ENCODE results near the gene WNK1.
A peak's percentile ranks its signal among the peaks of the same experiment; 100 is the strongest.
"Not testable (repeated sequence)": the region's sequence is repeated elsewhere in the genome, so short reads cannot be mapped to it uniquely, and the experiment has no call there.

WNK1 gene
- 337 to 631 (median 414) reads per million in 9 experiments for total RNA-seq

- Mint-ChIP-seq H3K27ac (peak within 1 kb of the TSS in 1 of 2 donors; percentile 96), H3K4me3 (peak within 1 kb of the TSS in 1 of 2 donors; percentile 91), H3K36me3 (ENCODE audit: insufficient read depth) (peaks cover 23% of the 10 kb centered on the region), H3K27me3 (no peaks in the 10 kb centered on the region), H3K4me1 (ENCODE audit: low read depth in 2 of 2) (peaks cover 21 to 31% of the 10 kb centered on the region in 2 donors), H3K9me3 (no peaks in the 10 kb centered on the region)
- DNase-seq (peak; percentile 96), ATAC-seq (replicated peaks) (peak; percentile 66)
These were observed at the start of gene WNK1 for GRCh38 chr12:751999-752694. Gene WNK1 (plus strand): TSS chr12:752579. CDS start chr12:753566, 987 bp downstream.

- no peak overlapping the region for H3K4me3 Mint-ChIP-seq
- no peak for ATAC-seq (replicated peaks)
- no peak overlapping the region for H3K27ac Mint-ChIP-seq
- no peak for DNase-seq
- no peaks in the 10 kb centered on the region for H3K9me3 Mint-ChIP-seq
- no peaks in the 10 kb centered on the region for H3K36me3 Mint-ChIP-seq (ENCODE audit: insufficient read depth)
- H3K4me1 Mint-ChIP-seq (ENCODE audit: low read depth in 2 of 2): no peaks in the 10 kb centered on the region
- H3K27me3 Mint-ChIP-seq: no peaks in the 10 kb centered on the region
These were observed 47.7 kb upstream of the WNK1 start for GRCh38 chr12:704516-705242.

GRCh38 chr12:708084-708483, 44.3 kb upstream of the WNK1 start:
- not testable (repeated sequence) for H3K36me3 Mint-ChIP-seq (ENCODE audit: insufficient read depth); H3K27me3 Mint-ChIP-seq; ATAC-seq (replicated peaks)

GRCh38 chr12:709455-710020, 42.8 kb upstream of the WNK1 start:
- Mint-ChIP-seq H3K4me1 (ENCODE audit: low read depth in 2 of 2) (peaks cover 0 to 3% of the 10 kb centered on the region in 2 donors), H3K4me3 (no peak overlapping the region), H3K27me3 (no peaks in the 10 kb centered on the region), H3K27ac (no peak overlapping the region), H3K36me3 (ENCODE audit: insufficient read depth) (no peaks in the 10 kb centered on the region), H3K9me3 (no peaks in the 10 kb centered on the region)
- DNase-seq (no peak), ATAC-seq (replicated peaks) (no peak)

More at GRCh38 chr12:708084-708483, 44.3 kb upstream of the WNK1 start:
- not testable (repeated sequence) for DNase-seq; H3K4me3 Mint-ChIP-seq; H3K4me1 Mint-ChIP-seq (ENCODE audit: low read depth in 2 of 2); H3K27ac Mint-ChIP-seq; H3K9me3 Mint-ChIP-seq

GRCh38 chr12:712172-712863, 40.1 kb upstream of the WNK1 start:
- no peaks in the 10 kb centered on the region for H3K9me3 Mint-ChIP-seq
- H3K4me1 Mint-ChIP-seq (ENCODE audit: low read depth in 2 of 2): peaks cover 3 to 7% of the 10 kb centered on the region in 2 donors
- H3K36me3 Mint-ChIP-seq (ENCODE audit: insufficient read depth): no peaks in the 10 kb centered on the region
- DNase-seq: no peak
- H3K4me3 Mint-ChIP-seq: no peak overlapping the region
- no peak for ATAC-seq (replicated peaks)
- no peak overlapping the region for H3K27ac Mint-ChIP-seq
- peaks cover 0 to 11% of the 10 kb centered on the region in 2 donors for H3K27me3 Mint-ChIP-seq

- H3K27ac Mint-ChIP-seq: peak overlapping the region in 1 of 2 donors; percentile 35
These were observed 39.0 kb upstream of the WNK1 start for GRCh38 chr12:713281-713875.

GRCh38 chr12:716506-716905, 35.9 kb upstream of the WNK1 start:
- peaks cover 8 to 9% of the 10 kb centered on the region in 2 donors for H3K4me1 Mint-ChIP-seq (ENCODE audit: low read depth in 2 of 2)
- H3K27me3 Mint-ChIP-seq: peaks cover 0 to 11% of the 10 kb centered on the region in 2 donors
- peaks cover 3% of the 10 kb centered on the region for H3K36me3 Mint-ChIP-seq (ENCODE audit: insufficient read depth)
- H3K27ac Mint-ChIP-seq: no peak overlapping the region
- ATAC-seq (replicated peaks): no peak
- H3K9me3 Mint-ChIP-seq: no peaks in the 10 kb centered on the region
- no peak for DNase-seq
- H3K4me3 Mint-ChIP-seq: no peak overlapping the region

More at GRCh38 chr12:713281-713875, 39.0 kb upstream of the WNK1 start:
- peaks cover 0 to 11% of the 10 kb centered on the region in 2 donors for H3K27me3 Mint-ChIP-seq
- ATAC-seq (replicated peaks) (no peak), DNase-seq (no peak)
- no peaks in the 10 kb centered on the region for H3K9me3 Mint-ChIP-seq
- no peaks in the 10 kb centered on the region for H3K36me3 Mint-ChIP-seq (ENCODE audit: insufficient read depth)
- H3K4me3 Mint-ChIP-seq: no peak overlapping the region
- peaks cover 3 to 7% of the 10 kb centered on the region in 2 donors for H3K4me1 Mint-ChIP-seq (ENCODE audit: low read depth in 2 of 2)

- Mint-ChIP-seq H3K4me3 (no peak overlapping the region), H3K27ac (no peak overlapping the region), H3K4me1 (ENCODE audit: low read depth in 2 of 2) (peaks cover 8 to 12% of the 10 kb centered on the region in 2 donors)
These were observed 33.6 kb upstream of the WNK1 start for GRCh38 chr12:718756-719102.

GRCh38 chr12:720231-720941, 32.0 kb upstream of the WNK1 start:
- no peaks in the 10 kb centered on the region for H3K9me3 Mint-ChIP-seq
- DNase-seq (no peak), ATAC-seq (replicated peaks) (no peak)
- H3K36me3 Mint-ChIP-seq (ENCODE audit: insufficient read depth): peaks cover 7% of the 10 kb centered on the region
- peaks cover 14 to 21% of the 10 kb centered on the region in 2 donors for H3K4me1 Mint-ChIP-seq (ENCODE audit: low read depth in 2 of 2)
- peaks cover 0 to 11% of the 10 kb centered on the region in 2 donors for H3K27me3 Mint-ChIP-seq
- H3K27ac Mint-ChIP-seq: peak overlapping the region in 1 of 2 donors; percentile 61
- no peak overlapping the region for H3K4me3 Mint-ChIP-seq

More at GRCh38 chr12:718756-719102, 33.6 kb upstream of the WNK1 start:
- ATAC-seq (replicated peaks) (no peak), DNase-seq (no peak)
- Mint-ChIP-seq H3K36me3 (ENCODE audit: insufficient read depth) (peaks cover 7% of the 10 kb centered on the region), H3K9me3 (no peaks in the 10 kb centered on the region), H3K27me3 (peaks cover 0 to 11% of the 10 kb centered on the region in 2 donors)

- H3K9me3 Mint-ChIP-seq: no peaks in the 10 kb centered on the region
- no peaks in the 10 kb centered on the region for H3K27me3 Mint-ChIP-seq
- no peak for DNase-seq
- peak; percentile 63 for ATAC-seq (replicated peaks)
- H3K4me1 Mint-ChIP-seq (ENCODE audit: low read depth in 2 of 2): peaks cover 16 to 27% of the 10 kb centered on the region in 2 donors
- H3K4me3 Mint-ChIP-seq: peak overlapping the region in 1 of 2 donors; percentile 7
- H3K27ac Mint-ChIP-seq: peak overlapping the region; percentile 78 to 89
- H3K36me3 Mint-ChIP-seq (ENCODE audit: insufficient read depth): peaks cover 7% of the 10 kb centered on the region
These were observed 28.1 kb upstream of the WNK1 start for GRCh38 chr12:724194-724855.

GRCh38 chr12:725076-725475, 27.3 kb upstream of the WNK1 start:
- H3K4me3 Mint-ChIP-seq: no peak overlapping the region
- H3K36me3 Mint-ChIP-seq (ENCODE audit: insufficient read depth): peaks cover 4% of the 10 kb centered on the region
- ATAC-seq (replicated peaks) (no peak), DNase-seq (no peak)
- peak overlapping the region in 1 of 2 donors; percentile 78 for H3K27ac Mint-ChIP-seq
- H3K4me1 Mint-ChIP-seq (ENCODE audit: low read depth in 2 of 2): peaks cover 20 to 32% of the 10 kb centered on the region in 2 donors
- no peaks in the 10 kb centered on the region for H3K27me3 Mint-ChIP-seq
- H3K9me3 Mint-ChIP-seq: peaks cover 0 to under 1% of the 10 kb centered on the region in 2 donors
